GM18511 (cell line): ENCODE measurements around the gene ZNF624.
"Not testable (repeated sequence)": the region's sequence is repeated elsewhere in the genome, so short reads cannot be mapped to it uniquely, and the experiment has no call there.

ENCODE experiments used
- ATAC-seq: cut with Tn5 transposase; IDR thresholded peaks from one replicate; pipeline ENCODE4 v1.9.1; 2021; ENCODE audit warnings: mild to moderate bottlenecking, moderate library complexity; ENCODE audit not compliant: unreplicated experiment

The ZNF624 gene

DNA sequence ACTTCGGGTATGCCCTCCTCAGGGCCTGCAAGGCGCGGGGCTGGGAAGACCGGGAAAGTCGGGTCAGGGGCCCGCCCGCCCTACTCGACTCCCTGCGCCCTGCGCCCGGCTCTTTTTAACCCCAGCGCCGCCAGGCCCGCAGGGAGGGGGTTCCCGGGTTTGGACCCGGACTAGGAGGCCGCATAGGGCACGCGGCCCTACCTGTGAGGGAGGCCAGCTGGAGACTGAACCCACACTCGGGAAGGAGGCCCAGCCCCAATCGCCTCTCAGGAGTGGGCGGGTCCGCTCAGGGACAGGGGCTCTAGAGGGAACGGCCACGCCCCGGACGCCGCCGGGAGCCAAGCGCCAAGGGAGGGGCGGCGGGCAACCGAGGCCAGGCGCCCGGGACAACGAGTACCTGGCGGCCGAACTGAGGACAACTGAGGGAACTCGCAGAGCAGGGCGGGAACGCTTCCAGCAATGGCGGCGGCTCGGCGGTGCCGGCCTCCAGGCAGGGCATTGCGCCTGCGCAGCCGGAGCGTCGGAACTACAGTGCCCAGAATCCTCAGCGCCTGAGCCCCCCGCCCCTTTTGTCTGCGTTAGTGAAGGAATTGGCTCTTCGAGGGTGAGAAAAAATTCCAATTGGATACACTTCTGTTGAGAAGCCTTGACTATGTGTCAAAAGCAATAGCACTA lies at the start of gene ZNF624:
TSS of gene ZNF624 (minus strand) at position 484 of the 675 bp plus-strand sequence.
- ATAC-seq = peak; percentile 95

DNA sequence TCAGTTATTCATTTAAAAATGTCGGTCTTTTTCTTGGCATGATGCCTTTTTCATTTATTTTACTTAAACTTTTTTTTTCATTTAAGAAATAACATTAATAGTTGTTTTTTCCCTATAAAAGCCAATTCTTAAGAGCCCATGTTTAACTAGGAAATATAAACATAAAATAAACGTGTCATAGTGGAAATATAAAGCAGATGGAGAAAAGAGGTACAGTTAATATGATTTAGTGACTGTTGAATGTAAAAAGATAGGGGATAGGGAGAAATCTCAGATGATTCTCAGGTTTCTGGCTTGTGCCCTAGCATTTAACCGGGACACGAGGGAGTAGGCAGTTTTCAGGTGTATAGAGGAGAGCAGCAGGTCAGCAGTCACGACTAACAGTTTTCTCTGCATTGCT lies 44.0 kb upstream of the ZNF624 start:
- not testable (repeated sequence) for ATAC-seq

DNA sequence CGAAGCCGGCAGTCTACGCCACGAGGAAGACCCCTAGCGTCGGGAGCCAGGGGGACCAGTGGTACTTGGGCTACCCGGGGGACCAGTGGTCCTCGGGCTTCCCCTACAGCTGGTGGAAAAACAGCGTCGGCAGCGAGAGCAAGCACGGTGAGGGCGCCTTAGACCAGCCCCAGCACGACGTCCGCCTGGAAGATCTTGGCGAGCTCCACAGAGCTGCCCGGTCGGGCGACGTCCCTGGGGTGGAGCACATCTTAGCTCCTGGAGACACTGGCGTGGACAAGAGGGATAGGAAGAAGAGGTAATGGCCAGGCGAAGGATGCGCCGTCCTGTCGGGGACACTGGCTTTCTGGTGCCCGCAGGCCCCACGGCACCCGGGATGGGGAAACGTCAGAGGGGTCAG lies 36.8 kb upstream of the ZNF624 start:
- not testable (repeated sequence) for ATAC-seq

DNA sequence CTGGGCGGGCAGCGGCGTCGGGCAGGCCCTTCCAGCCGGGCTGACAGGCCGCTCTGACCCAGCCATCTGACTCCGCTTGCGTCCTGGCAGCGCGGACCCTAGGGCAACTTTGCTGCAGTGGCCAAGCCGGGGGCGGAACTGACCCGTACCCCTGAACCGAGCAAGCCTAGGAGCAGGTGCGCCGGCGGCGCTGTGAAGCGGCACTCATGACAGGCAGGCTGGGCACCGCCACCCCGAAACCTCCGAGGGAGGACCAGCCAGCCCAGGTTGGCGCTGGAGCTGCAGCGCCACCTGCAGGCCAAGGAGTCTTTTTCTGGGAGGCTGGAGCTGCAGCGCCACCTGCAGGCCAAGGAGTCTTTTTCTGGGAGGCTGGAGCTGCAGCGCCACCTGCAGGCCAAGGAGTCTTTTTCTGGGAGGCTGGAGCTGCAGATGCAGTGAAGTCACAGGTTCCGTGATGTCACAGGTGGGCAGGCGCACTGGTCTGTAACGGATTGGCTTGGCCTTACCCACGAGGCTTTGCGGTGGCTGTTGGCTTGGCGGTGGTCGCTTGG lies 36.2 kb upstream of the ZNF624 start, which contains the start of gene CCDC144A:
TSS of gene CCDC144A (plus strand) at position 511 of the 551 bp plus-strand sequence. CDS start 160 bp downstream, outside the sequence.
- ATAC-seq = not testable (repeated sequence)

DNA sequence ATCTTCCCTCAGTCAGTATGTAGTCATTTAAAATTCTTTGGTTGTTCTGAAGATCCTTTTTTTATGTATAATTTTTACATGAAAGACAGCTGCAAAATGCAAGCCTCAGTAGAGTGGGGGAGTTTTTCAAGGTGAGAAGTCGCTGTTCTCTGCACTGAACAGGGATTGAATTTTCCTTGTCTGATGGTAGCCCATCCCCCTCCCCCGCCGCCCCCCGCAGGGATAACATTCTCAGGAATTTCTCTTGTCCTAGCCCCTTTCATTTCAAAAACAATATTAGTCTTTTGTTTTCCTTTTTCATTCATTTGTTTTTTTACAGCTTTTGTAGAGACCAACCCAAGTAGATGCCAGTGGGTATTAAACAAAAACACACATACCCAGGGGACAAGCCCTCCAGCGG lies 33.5 kb upstream of the ZNF624 start:
- not testable (repeated sequence) for ATAC-seq

DNA sequence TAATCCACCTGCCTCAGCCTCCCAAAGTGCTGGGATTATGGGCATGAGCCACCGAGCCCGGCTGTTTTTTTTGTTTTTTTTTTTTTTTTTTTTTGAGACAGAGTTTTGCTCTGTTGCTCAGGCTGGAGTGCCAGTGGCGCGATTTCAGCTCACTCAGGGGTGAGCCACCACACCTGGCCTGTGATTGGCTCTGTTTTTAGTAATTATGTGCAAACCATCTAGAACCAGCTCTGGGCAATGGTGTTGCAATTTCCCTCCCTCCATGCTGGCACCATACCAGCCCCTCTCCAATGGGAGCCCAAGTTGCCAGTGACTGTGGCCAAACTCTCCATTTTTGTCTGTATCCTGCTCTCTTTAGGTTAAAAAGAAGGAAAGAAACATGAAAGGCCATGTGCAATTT lies 32.4 kb upstream of the ZNF624 start:
- not testable (repeated sequence) for ATAC-seq

DNA sequence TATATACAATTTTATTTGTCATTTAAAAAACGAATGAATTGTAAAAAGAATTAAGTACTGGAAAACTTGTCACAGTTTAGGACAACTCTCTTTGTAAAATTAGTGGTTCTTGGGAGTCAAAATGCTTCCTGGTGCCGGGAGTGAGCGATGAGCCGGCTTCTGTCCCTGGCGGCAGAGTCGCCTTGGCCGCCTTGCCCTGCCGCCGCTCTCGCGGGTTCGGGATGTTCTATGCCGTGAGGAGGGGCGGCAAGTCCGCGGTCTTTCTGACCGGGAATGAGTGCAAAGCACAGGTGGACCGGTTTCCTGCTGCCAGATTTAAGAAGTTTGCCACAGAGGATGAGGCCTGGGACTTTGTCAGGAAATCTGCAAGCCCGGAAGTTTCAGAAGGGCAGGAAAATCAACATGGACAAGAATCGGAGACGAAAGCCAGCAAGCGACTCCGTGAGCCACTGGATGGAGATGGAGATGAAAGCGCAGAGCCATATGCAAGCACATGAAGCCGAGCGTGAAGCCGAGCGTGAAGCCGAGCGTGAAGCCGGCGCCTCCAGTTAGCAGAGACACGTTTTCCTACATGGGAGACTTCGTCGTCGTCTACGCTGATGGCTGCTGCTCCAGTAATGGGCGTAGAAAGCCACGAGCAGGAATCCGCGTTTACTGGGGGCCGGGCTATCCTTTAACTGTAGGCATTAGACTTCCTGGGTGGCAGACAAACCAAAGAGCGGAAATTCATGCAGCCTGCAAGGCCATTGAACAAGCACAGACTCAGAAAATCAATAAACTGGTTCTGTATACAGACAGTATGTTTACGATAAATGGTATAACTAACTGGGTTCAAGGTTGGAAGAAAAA lies 29.9 kb upstream of the ZNF624 start:
- ATAC-seq = not testable (repeated sequence)

DNA sequence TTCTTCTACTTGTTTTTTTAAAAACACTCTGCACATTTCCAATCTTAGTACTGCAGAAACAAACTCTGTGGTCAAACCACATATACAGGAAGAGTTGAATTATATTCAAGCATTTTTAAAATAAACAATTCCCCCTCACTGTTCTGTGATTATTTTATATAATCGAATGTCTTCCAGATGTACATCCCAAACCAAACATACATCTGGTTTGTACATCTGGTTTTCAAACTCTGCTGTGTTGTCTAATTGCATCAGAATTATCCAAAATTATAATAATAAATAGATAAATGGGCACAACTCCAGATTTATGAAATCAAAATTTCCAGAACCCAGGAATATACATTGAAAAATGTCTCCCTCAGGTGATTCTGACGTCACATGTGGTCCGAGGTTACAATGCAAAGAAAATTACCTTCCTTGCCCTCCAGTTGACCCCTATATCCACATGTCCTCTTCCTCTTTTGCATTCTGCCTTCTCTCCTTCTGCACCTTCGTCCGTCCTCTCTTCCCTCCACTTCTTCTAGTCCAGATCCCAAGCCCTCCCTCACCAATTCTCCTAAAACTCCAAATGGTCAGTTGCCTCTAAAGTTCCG lies 23.1 kb upstream of the ZNF624 start:
- ATAC-seq = no peak

DNA sequence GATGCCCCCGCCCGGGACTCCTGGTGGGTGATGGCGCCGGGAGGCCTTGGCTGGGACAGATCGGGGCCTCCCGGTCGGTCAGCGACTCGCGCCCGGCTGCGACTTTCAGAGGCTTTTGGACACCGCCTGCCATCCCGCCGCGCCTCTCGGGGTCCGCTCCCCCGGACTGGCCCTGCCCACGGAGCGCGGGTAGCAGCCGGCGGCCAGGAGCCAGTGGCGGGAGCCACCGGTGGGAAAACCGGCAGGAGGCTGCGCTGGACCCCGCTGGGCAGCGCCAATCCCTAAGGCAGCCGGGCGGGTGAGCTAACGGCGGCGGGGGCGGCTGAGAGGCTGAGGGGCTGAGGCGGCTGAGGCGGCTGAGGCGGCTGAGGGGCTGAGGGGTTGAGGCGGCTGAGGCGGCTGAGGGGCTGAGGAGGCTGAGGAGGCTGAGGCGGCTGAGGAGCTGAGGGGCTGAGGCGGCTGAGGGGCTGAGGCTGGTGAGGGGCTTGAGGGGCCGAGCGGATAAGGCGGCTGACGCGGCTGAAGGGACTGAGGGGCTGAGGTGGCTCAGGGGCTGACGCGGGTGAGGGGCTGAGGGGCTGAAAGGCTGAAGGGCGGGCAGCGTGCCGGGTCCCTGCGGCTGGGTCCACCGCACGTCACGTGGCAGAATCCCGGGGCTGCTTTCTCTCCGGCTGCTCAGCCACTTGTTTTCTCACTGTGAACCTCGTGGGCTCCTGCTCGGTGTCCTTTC lies 13.4 kb upstream of the ZNF624 start:
- not testable (repeated sequence) for ATAC-seq

DNA sequence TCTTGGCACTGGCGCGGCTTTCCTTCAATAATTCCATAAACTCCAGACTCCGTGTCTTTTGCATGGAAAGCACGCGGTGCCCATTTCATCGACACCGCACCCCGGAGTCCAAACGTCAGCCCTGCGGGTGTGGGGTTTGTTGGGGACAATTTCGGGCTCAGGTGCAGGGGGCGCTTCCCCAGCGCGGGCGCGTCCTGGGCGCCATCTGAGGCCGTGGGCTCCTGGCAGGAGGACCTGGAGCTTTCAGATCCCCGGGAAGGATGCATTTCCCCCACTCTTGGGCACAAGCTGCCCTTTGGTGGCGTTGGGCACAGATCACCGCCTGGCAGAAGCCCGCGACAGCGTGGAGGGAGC lies 12.9 kb upstream of the ZNF624 start:
- ATAC-seq = not testable (repeated sequence)

DNA sequence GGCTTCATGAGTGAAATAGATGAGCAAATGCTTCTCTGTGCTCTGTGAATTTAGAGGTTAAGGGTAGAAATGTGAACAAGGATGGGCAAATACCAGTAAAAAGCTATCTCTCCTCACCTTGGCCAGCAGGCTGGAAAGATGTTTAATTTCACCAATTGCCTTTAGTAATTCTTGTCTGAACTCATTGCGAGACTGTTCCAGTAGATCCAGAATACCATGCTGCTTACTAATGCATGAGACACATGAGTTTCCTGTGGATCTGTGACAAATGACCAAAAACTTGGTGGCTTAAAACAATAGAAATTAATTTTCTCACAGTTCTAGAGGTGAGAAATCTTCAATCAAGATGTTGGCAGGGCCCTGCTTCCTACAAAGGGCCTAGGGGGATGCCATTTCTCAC lies 9.3 kb upstream of the ZNF624 start:
- no peak for ATAC-seq

DNA sequence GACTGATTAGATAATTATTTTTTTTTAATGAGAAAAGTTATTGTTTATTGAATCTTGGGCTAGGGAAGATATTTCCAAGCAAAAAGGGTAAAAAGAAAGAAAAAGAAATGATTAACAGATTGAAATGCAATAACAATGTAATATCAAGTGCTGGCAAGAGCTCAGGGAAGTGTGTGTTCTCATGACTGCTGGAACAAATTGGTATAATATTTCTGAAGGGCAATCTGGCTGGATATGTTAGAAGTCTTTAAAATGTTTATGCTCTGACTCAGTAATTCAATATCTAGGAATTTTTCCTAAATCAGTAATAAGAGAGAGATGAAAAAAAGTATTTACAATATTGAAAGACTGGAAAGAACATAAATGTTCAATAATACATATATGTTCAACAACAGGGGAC lies 7.6 kb upstream of the ZNF624 start:
- no peak for ATAC-seq

DNA sequence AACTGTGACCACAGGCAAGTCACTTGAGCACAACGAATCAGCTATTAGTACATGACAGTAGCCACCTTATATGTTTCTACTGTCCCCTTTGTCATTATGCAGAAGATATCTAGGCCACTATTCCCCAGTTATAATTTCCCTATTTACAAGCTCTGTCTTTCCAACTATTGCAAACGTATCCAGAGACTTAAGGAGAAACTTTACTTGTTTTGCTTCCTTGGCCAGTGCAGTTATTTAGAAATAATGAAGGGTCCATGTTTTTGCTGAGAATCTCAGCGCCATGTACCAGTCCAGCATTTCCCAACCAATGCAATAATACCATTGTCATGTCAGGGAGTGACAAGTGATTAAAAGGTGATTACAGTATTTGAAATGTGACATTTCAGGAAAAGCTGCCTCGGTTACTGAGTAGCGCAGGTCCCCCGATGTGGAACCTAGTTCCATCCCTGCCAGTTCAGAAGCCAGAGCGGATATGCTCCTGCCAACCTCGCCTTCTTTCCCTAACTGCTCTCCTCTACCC lies 743 bp downstream of the ZNF624 start:
- ATAC-seq = peak; percentile 4

DNA sequence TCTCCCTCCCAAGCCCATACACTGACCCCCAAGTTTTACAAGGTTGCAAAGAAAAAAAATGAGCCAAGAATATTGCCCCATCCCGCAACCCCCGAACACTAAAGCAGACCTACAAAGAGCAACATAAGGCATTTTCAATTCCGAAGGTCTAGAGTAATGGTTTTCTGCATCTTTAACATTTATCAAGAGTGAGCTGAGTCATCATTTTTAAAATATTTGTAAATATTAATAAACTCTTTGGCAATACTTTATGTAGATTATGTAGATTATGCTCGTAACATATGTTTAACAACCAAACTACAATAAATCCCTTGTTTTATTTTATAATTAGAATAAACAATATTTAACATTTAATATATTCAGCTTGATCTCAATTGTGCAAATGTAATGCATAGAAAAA lies 1.4 kb downstream of the ZNF624 start:
- no peak for ATAC-seq

DNA sequence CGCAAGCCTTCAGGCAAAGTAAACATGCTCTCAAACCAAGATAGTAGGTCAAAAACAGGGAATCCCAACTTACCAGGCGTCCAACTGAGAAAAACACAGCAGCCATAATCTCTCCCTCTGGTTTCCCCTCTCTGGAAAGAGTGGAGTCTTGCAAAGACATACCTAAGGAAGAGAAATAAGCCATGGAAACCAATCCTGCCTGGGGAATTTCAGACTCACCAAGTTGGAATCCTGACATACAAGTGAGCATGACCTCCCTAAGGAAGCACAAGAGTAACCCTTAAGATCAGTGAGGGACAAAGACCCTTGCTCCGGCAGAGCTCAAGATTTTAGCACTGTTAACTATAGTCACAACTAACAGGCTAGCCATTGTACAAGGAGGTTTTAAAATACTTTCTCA lies 4.1 kb downstream of the ZNF624 start:
- no peak for ATAC-seq

DNA sequence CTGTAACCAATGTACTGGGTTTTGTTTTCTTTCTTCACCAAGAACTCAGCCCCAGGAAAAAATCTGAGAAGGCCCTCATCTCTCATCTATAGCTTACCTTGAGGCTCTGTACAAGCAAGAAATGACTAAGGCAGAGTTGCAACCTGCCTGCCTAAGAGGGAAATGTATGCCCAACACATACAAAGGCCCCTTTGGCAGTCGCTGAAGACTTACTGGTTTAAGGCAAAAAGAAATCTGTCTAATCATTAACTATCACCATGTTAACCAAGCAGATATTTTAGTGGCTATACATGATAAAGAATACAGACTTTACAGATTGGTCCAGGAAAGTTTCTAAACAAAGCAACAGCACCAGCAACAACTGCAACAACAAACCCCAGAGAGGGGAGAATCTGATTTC lies 14.2 kb downstream of the ZNF624 start:
- no peak for ATAC-seq

DNA sequence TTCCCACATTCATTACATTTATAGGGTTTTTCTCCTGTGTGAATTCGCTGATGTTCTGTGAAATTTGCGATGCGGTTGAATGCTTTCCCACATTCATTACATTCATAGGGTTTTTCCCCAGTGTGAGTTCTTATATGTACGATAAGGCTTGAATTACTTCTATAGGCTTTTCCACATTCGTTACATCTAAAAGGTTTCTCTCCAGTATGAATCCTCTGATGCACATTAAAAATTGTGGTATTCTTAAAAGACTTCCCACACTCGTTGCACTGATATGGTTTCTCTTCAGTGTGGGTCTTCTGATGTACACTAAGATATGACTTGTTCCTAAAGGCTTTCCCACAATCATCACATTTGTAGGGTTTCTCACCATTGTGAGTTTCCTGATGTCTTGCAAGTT lies 30.4 kb downstream of the ZNF624 start:
- no peak for ATAC-seq

DNA sequence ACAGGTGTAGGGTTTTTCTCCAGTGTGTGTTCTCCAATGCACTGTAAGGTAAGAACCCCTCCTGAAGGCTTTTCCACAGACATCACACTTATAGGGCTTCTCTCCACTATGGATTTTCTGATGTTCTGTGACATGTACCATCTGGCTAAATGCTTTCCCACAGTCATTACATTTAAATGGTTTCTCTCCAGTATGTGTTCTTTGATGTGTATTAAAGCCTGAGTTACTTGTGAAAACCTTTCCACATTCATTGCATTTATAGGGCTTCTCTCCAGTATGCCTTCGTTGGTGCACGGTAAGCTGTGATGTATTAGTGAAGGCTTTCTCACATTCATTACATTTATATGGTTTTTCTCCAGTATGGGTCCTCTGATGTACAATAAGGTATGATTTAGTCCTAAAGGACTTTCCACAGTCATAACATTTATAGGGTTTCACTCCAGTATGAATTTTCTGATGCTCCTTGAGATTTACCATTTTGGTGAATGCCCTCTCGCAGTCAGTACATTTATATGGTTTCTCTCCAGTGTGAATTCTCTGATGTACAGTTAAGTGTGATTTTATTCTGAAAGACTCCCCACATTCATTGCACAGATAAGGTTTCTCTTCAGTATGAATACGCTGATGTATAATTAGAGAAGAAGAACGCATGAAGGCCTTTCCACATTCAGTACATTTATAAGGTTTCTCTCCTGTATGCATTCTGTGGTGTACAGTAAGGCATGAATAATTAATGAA lies 30.9 kb downstream of the ZNF624 start:
- ATAC-seq = no peak

DNA sequence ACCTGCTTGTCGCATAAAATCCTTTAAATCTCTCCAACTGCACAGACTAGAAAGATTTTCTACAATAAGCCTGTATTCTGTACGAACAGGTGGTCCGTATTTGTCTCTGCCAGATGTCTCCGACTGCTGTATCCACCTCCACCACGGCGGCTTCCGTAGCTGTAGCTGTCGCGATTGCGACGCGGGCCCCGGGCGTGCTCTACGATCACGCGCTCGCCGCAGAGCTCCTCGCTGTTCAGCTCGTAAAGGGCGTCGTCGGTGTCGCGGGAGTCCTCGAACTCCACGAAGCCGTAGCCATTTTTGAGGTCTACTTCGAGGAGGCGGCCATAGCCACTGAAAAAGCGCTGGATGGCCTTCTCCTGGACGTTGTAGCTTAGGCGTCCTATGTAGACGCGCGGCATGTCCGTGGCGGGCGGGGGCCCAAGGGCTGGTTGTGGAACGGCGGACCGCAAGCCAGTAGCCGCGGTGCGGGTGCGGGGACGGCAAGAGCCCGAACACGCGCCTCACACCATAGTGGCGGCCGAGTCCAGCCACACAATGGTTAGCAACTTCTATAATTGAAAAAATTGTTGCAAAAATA lies 36.1 kb downstream of the ZNF624 start:
- no peak for ATAC-seq

DNA sequence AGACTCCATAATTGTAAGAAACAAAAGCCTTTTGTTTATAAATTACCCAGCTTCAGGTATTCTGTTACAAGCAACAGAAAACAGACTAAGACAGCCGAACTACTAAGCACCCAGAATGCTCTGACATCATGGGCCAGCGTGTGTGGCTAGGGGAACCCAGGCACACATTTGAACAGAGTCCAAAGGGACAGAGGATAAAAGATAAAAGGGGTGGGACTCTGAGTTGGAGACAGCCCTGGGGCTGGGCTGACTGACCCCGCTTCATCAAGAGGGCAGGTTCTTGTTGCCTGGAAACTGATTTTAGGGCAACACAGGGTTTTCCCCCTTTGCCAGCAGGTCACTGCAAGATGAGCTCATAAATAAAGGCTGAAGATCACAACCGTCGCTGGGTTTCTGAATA lies 54.1 kb downstream of the ZNF624 start:
- ATAC-seq = no peak
